Mesenchymal stem cell (in vitro differentiated cells and primary cell): ENCODE measurements around the gene BCL2L1.

Experiments
- DNase-seq: peaks from one replicate; pipeline ENCODE4 v3.0.0-alpha.2; 2013
- H2AFZ ChIP-seq: one replicate; pipeline ENCODE4 v1.6.1; 2013; ENCODE audit warnings: low read depth, mild to moderate bottlenecking, control low read depth, inconsistent platforms, low read length, moderate library complexity
- H2AK5ac ChIP-seq: 2 replicates; pipeline ENCODE4 v1.6.1; 2013; ENCODE audit warnings: low read length, moderate library complexity, mild to moderate bottlenecking, inconsistent platforms; ENCODE audit not compliant: severe bottlenecking
- H2BK120ac ChIP-seq: one replicate; pipeline ENCODE4 v1.6.1; 2013; ENCODE audit warnings: low read depth, mild to moderate bottlenecking, inconsistent platforms, low read length, moderate library complexity
- H2BK12ac ChIP-seq, 2 experiments: one replicate each; pipeline ENCODE4 v1.6.1; 2013; ENCODE audit warnings: inconsistent platforms in 2 of 2, low read length in 2 of 2, mild to moderate bottlenecking in 2 of 2, moderate library complexity in 2 of 2, control low read depth in 1 of 2
- H2BK15ac ChIP-seq: one replicate; pipeline ENCODE4 v1.6.1; 2013; ENCODE audit warnings: mild to moderate bottlenecking, low read depth, inconsistent platforms; ENCODE audit not compliant: poor library complexity, severe bottlenecking
- H2BK5ac ChIP-seq: 2 replicates; pipeline ENCODE4 v1.6.1; 2013; ENCODE audit warnings: low read depth, mild to moderate bottlenecking, low read length, control low read depth, inconsistent platforms; ENCODE audit not compliant: poor library complexity, severe bottlenecking
- H3K14ac ChIP-seq, 2 experiments: one replicate each; pipeline ENCODE4 v1.6.1; 2013; ENCODE audit warnings: inconsistent platforms in 2 of 2, low read length in 2 of 2, control low read depth in 1 of 2, mild to moderate bottlenecking in 1 of 2, moderate library complexity in 1 of 2
- H3K18ac ChIP-seq, 2 experiments: one replicate each; pipeline ENCODE4 v1.6.1; 2013; ENCODE audit warnings: inconsistent platforms in 2 of 2, low read length in 2 of 2, control low read depth in 1 of 2, low read depth in 1 of 2, mild to moderate bottlenecking in 1 of 2
- H3K23ac ChIP-seq, 2 experiments: one replicate each; pipeline ENCODE4 v1.6.1; 2013; ENCODE audit warnings: inconsistent platforms in 2 of 2, low read length in 2 of 2, mild to moderate bottlenecking in 2 of 2, moderate library complexity in 2 of 2, control low read depth in 1 of 2
- H3K27ac ChIP-seq: 2 replicates; pipeline ENCODE4 v1.5.1; 2013; ENCODE audit warnings: mild to moderate bottlenecking, moderate library complexity, low read length, control low read depth, inconsistent platforms; ENCODE audit not compliant: poor library complexity, severe bottlenecking
- H3K27me3 ChIP-seq, 2 experiments: 2 replicates each; pipeline versions ENCODE4 v1.6.1 to v1.7.0; 2013; ENCODE audit warnings: low read length in 2 of 2, mild to moderate bottlenecking in 2 of 2, moderate library complexity in 2 of 2, control low read depth in 1 of 2, inconsistent platforms in 1 of 2; ENCODE audit not compliant: control insufficient read depth in 1 of 2, insufficient read depth in 1 of 2
- H3K36me3 ChIP-seq, 2 experiments: 2 replicates each; pipeline versions ENCODE4 v1.6.1 to v1.7.0; 2013; ENCODE audit warnings: low read length in 2 of 2, control low read depth in 1 of 2, inconsistent platforms in 1 of 2, low read depth in 1 of 2, mild to moderate bottlenecking in 1 of 2; ENCODE audit not compliant: insufficient read depth in 2 of 2, control insufficient read depth in 1 of 2
- H3K4ac ChIP-seq, 2 experiments: one replicate each; pipeline ENCODE4 v1.6.1; 2013; ENCODE audit warnings: inconsistent platforms in 2 of 2, low read length in 2 of 2, mild to moderate bottlenecking in 2 of 2, moderate library complexity in 2 of 2, control low read depth in 1 of 2, low read depth in 1 of 2
- H3K4me1 ChIP-seq: 2 replicates; pipeline ENCODE4 v1.6.1; 2013; ENCODE audit warnings: low read depth, low read length, control low read depth; ENCODE audit not compliant: control insufficient read depth, insufficient read depth
- H3K4me2 ChIP-seq: 2 replicates; pipeline ENCODE4 v1.6.1; 2013; ENCODE audit warnings: low read length, mild to moderate bottlenecking, inconsistent platforms; ENCODE audit not compliant: poor library complexity, severe bottlenecking
- H3K4me3 ChIP-seq, 2 experiments: 2 replicates each; pipeline versions ENCODE4 v1.5.1 to v1.7.0; 2013; ENCODE audit warnings: low read length in 2 of 2, mild to moderate bottlenecking in 2 of 2, control low read depth in 1 of 2, low read depth in 1 of 2; ENCODE audit not compliant: insufficient read depth in 1 of 2
- H3K79me1 ChIP-seq: replicated peaks from 2 replicates; pipeline ENCODE4 v1.6.1; 2013; ENCODE audit warnings: mild to moderate bottlenecking, control low read depth, low read length, inconsistent platforms; ENCODE audit not compliant: poor library complexity, severe bottlenecking
- H3K9ac ChIP-seq: 2 replicates; pipeline ENCODE4 v1.7.0; 2013; ENCODE audit warnings: mild to moderate bottlenecking, low read length, moderate library complexity
- H3K9me3 ChIP-seq: 2 replicates; pipeline ENCODE4 v1.7.0; 2013; ENCODE audit warnings: mild to moderate bottlenecking, low read length; ENCODE audit not compliant: control insufficient read depth
- H4K8ac ChIP-seq: one replicate; pipeline ENCODE4 v1.6.1; 2013; ENCODE audit warnings: inconsistent platforms, mild to moderate bottlenecking, low read length, moderate library complexity
- H4K91ac ChIP-seq: one replicate; pipeline ENCODE4 v1.6.1; 2013; ENCODE audit warnings: mild to moderate bottlenecking, low read length, inconsistent platforms
- WGBS: methylation state at CpG from one replicate; pipeline ENCODE4 v1.1.7; 2013; ENCODE audit warnings: mixed read lengths; 5-methylcytosine and 5-hydroxymethylcytosine counted together

The BCL2L1 gene

GRCh38 chr20:31617432-31618104, 105.1 kb downstream of the BCL2L1 start:
- H3K27ac ChIP-seq = no peak overlapping the region

GRCh38 chr20:31615416-31615815, 107.3 kb downstream of the BCL2L1 start:
- H3K27me3 ChIP-seq = no peaks in the 10 kb centered on the region
- H4K8ac ChIP-seq = no peak overlapping the region
- H3K4me2 ChIP-seq = no peak overlapping the region
- no peak overlapping the region for H2AFZ ChIP-seq
- WGBS = 81% methylated on average over 6 of the region's 8 CpGs
- no peak overlapping the region for H3K18ac ChIP-seq
- no peak overlapping the region for H3K4me3 ChIP-seq
- H3K4ac ChIP-seq = no peak overlapping the region
- no peak overlapping the region for H2BK12ac ChIP-seq
- peaks cover 7% of the 10 kb centered on the region for H3K4me1 ChIP-seq
- DNase-seq = no peak
- no peaks in the 10 kb centered on the region for H3K9me3 ChIP-seq
- no peaks in the 10 kb centered on the region for H3K79me1 ChIP-seq
- no peak overlapping the region for H2BK5ac ChIP-seq
- no peak overlapping the region for H3K23ac ChIP-seq
- no peaks in the 10 kb centered on the region for H3K36me3 ChIP-seq
- no peak overlapping the region for H2BK120ac ChIP-seq
- no peak overlapping the region for H2BK15ac ChIP-seq
- no peak overlapping the region for H3K27ac ChIP-seq
- H3K14ac ChIP-seq = no peak overlapping the region
- H4K91ac ChIP-seq = no peak overlapping the region
- H2AK5ac ChIP-seq = no peak overlapping the region
- H3K9ac ChIP-seq = no peak overlapping the region

More at GRCh38 chr20:31617432-31618104, 105.1 kb downstream of the BCL2L1 start:
- no peak overlapping the region for H3K14ac ChIP-seq
- no peak overlapping the region for H3K9ac ChIP-seq
- DNase-seq = no peak
- H4K8ac ChIP-seq = no peak overlapping the region
- H3K4me2 ChIP-seq = no peak overlapping the region
- H3K4me3 ChIP-seq = no peak overlapping the region
- peak overlapping the region; percentile 27 for H2AK5ac ChIP-seq
- H3K27me3 ChIP-seq = no peaks in the 10 kb centered on the region
- no peak overlapping the region for H2BK12ac ChIP-seq
- H3K79me1 ChIP-seq = no peaks in the 10 kb centered on the region
- no peak overlapping the region for H2BK5ac ChIP-seq
- H2BK15ac ChIP-seq = no peak overlapping the region
- WGBS = 82% methylated on average over 5 of the region's 6 CpGs
- H4K91ac ChIP-seq = no peak overlapping the region
- H3K18ac ChIP-seq = no peak overlapping the region
- H2AFZ ChIP-seq = no peak overlapping the region
- no peak overlapping the region for H3K23ac ChIP-seq
- H3K4ac ChIP-seq = no peak overlapping the region
- H3K9me3 ChIP-seq = no peaks in the 10 kb centered on the region
- H3K4me1 ChIP-seq = peaks cover under 1% of the 10 kb centered on the region
- no peaks in the 10 kb centered on the region for H3K36me3 ChIP-seq
- H2BK120ac ChIP-seq = no peak overlapping the region
